Vagina (tissue), 2 donors: ENCODE measurements around the gene PCSK9.

Experiments used
- POLR2A ChIP-seq, 2 donors: fragments of 450-650 bp; IDR thresholded peaks; one replicate each; pipeline ENCODE4 v1.6.1; 2017; ENCODE audit warnings: antibody characterized with exemption in 2 of 2, mild to moderate bottlenecking in 2 of 2, moderate library complexity in 2 of 2
- POLR2AphosphoS5 ChIP-seq, 2 donors: sonication (generic); formaldehyde crosslinking; IDR thresholded peaks; one replicate each; pipeline ENCODE4 v1.9.0; 2017; ENCODE audit warnings: antibody characterized with exemption in 2 of 2, mild to moderate bottlenecking in 2 of 2, low read depth in 1 of 2; ENCODE audit not compliant: insufficient read depth in 1 of 2
- TF ChIP-seq, protein P1 (sequence below), 3 experiments: fragments of 450-650 bp in 2 of 3; fragments of 200-600 bp in 1 of 3; sonication (generic) in 1 of 3; IDR thresholded peaks; one replicate each; pipeline ENCODE4 v1.5.1; 2017 to 2019; ENCODE audit warnings: antibody characterized with exemption in 3 of 3, mild to moderate bottlenecking in 2 of 3, moderate library complexity in 2 of 3

DNA sequence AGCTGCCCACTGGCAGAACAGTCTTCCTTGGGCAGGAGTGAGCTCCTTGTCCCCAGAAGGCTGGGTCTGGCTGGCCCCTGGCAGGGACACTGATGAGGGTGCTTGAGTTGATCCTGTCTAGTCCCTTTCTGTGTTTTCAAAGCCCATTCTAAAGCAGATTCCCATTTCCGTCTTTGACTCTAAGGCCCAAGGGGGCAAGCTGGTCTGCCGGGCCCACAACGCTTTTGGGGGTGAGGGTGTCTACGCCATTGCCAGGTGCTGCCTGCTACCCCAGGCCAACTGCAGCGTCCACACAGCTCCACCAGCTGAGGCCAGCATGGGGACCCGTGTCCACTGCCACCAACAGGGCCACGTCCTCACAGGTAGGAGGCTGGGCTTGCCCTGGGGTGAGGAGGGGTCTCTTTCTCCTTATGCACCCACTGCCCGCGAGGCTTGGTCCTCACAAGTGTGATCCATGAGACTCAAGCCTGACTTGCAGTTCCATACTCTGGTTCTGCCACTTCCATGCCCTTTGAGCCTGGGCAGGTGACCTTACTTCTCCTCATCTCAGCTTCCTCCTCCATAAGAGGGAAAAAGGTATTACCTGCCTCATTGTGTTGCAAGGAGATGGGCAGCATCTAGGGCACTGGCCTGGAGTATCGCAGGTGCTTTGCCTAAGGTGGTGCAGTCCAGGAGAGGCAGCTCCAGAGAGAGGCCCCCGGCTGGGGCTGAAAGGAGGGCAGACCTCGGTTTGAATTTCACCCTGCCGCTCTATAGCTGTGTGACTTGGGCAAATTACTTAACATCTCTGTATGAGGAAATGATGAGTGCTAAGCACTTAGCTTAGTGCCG, 20.2 kb downstream of the PCSK9 start:
- TF ChIP-seq POLR2A (IDR thresholded peaks at IDR 0.05) (no peak), POLR2AphosphoS5 (IDR thresholded peaks at IDR 0.05; ENCODE audit: insufficient read depth in 1 of 2, low read depth in 1 of 2) (no peak)
- TF ChIP-seq, protein P1, sequence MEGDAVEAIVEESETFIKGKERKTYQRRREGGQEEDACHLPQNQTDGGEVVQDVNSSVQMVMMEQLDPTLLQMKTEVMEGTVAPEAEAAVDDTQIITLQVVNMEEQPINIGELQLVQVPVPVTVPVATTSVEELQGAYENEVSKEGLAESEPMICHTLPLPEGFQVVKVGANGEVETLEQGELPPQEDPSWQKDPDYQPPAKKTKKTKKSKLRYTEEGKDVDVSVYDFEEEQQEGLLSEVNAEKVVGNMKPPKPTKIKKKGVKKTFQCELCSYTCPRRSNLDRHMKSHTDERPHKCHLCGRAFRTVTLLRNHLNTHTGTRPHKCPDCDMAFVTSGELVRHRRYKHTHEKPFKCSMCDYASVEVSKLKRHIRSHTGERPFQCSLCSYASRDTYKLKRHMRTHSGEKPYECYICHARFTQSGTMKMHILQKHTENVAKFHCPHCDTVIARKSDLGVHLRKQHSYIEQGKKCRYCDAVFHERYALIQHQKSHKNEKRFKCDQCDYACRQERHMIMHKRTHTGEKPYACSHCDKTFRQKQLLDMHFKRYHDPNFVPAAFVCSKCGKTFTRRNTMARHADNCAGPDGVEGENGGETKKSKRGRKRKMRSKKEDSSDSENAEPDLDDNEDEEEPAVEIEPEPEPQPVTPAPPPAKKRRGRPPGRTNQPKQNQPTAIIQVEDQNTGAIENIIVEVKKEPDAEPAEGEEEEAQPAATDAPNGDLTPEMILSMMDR (IDR thresholded peaks at IDR 0.05) = no peak
